22Rv1 (cell line): ENCODE data around the gene FAM234A.

Experiments used
- ZFX ChIP-seq: fragments of 450-650 bp; IDR thresholded peaks from 2 replicates; pipeline ENCODE4 v1.6.1; 2017; ENCODE audit warnings: antibody characterized with exemption, borderline replicate concordance
- TF ChIP-seq, protein P1 (sequence below): fragments of 450-650 bp; IDR thresholded peaks from 2 replicates; pipeline ENCODE4 v1.5.1; 2017; ENCODE audit warnings: mild to moderate bottlenecking

DNA sequence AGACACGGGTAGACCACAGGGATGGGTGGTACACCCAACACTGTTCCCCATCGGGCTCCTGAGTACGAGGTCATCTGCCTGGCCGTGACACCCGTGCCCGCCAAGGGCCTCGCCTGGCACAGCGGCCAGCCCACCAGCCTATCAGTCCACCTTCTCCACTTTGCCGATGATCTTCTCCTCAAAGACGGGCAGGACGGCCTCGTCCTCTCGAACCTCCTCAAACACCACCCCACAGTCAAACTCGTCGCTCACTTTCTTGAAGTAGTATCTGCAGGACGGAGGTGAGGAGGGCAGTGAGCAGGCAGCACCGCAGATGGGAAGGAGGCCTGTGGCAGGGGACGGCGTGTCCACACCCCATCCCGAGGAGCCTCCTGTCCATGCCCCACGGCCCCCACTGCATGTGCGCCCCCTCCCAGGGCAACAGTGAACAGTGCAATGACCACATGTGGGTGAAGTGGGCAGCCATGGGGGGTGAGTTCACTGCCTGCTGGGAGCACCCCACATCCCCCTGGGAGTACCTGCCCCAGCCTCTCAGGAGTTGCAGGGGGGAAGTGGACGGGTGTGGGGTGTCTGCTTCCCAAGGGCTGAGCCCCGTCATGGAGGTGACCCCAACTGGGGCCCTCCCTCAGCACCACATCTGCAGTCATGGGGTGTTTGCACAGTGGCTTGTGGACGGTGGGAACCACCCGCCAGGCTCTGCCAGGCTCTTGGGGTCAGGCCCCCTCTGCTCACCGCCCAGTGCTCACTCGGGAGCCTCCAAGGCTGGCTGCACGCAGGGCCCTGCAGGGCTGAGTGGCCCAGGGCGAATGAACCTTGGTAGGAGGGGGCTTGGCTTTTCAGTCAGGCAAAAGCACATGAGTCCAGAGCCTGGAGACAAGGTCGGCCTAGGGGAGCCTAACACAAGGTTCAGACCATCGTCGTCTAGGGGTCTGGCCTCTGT is 53.6 kb downstream of the FAM234A start:
- TF ChIP-seq, protein P1, sequence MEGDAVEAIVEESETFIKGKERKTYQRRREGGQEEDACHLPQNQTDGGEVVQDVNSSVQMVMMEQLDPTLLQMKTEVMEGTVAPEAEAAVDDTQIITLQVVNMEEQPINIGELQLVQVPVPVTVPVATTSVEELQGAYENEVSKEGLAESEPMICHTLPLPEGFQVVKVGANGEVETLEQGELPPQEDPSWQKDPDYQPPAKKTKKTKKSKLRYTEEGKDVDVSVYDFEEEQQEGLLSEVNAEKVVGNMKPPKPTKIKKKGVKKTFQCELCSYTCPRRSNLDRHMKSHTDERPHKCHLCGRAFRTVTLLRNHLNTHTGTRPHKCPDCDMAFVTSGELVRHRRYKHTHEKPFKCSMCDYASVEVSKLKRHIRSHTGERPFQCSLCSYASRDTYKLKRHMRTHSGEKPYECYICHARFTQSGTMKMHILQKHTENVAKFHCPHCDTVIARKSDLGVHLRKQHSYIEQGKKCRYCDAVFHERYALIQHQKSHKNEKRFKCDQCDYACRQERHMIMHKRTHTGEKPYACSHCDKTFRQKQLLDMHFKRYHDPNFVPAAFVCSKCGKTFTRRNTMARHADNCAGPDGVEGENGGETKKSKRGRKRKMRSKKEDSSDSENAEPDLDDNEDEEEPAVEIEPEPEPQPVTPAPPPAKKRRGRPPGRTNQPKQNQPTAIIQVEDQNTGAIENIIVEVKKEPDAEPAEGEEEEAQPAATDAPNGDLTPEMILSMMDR = no peak
- no peak for TF ChIP-seq ZFX
